ENCODE measurements around the gene ASPA.

ASPA gene

GRCh38 chr17:3532106-3532858 lies 56.5 kb downstream of the ASPA start:
- no peak for DNase-seq (ENCODE audit: low read depth)
- in situ Hi-C loops (cut with HindIII; ENCODE audit: low sequenced_read_pairs) = loop anchor here (10.0 kb wide), 1 partner anchor 103 kb away; the partner anchor contains the start of genes CTNS and SHPK
- TF ChIP-seq, protein P1, sequence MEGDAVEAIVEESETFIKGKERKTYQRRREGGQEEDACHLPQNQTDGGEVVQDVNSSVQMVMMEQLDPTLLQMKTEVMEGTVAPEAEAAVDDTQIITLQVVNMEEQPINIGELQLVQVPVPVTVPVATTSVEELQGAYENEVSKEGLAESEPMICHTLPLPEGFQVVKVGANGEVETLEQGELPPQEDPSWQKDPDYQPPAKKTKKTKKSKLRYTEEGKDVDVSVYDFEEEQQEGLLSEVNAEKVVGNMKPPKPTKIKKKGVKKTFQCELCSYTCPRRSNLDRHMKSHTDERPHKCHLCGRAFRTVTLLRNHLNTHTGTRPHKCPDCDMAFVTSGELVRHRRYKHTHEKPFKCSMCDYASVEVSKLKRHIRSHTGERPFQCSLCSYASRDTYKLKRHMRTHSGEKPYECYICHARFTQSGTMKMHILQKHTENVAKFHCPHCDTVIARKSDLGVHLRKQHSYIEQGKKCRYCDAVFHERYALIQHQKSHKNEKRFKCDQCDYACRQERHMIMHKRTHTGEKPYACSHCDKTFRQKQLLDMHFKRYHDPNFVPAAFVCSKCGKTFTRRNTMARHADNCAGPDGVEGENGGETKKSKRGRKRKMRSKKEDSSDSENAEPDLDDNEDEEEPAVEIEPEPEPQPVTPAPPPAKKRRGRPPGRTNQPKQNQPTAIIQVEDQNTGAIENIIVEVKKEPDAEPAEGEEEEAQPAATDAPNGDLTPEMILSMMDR (IDR thresholded peaks at IDR 0.05; ENCODE audit: low read depth, low read length, missing control alignments) = no peak

DNA sequence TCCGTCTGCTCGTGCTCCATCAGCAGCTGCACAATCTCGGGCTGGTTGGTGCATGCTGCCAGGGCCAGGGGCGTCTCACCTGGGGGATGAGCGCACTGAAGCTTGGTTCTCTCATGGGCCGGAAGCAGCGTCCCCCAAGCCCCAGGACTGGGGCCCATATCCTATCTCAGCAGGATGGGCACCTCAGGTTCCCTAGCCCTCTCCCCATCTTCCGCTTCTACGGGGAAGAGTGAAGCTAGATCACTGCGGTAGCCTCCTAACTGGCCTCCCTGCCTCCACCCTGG lies 57.0 kb downstream of the ASPA start:
- TF ChIP-seq, protein P1 (IDR thresholded peaks at IDR 0.05; ENCODE audit: low read depth, low read length, missing control alignments) = no peak
- in situ Hi-C loops (cut with HindIII; ENCODE audit: low sequenced_read_pairs) = loop anchor here (10.0 kb wide), 1 partner anchor 102 kb away; the partner anchor contains the start of genes CTNS and SHPK
- DNase-seq (ENCODE audit: low read depth) = no peak
- no peak overlapping the region for H3K4me3 ChIP-seq (ENCODE audit: low read depth, low read length)

More at GRCh38 chr17:3532106-3532858, 56.5 kb downstream of the ASPA start:
- no peak overlapping the region for H3K4me3 ChIP-seq (ENCODE audit: low read depth, low read length)

DNA sequence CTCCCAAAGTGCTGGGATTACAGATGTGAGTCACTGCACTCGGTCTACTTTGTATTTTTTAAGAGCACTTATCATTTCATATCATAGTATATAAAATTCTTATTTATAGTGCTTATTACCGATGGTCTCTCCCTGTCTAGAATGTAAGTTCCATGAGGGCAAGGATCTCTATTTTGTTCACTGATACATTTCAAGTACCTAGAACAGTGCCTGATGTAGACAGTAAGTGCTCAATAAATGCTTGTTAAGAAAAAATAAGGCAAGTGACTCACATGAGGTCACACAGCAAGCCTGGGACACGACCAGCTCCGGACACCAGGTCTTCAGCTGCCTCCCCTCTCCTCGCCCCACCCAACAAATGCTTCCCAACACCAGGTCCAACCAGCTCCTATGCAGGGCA lies 58.0 kb downstream of the ASPA start:
- TF ChIP-seq, protein P1 (IDR thresholded peaks at IDR 0.05; ENCODE audit: low read depth, low read length, missing control alignments) = no peak
- no peak overlapping the region for H3K4me3 ChIP-seq (ENCODE audit: low read depth, low read length)
- in situ Hi-C loops (cut with HindIII; ENCODE audit: low sequenced_read_pairs) = loop anchor here (10.0 kb wide), 1 partner anchor 101 kb away; the partner anchor contains the start of genes CTNS and SHPK
- no peak for DNase-seq (ENCODE audit: low read depth)

DNA sequence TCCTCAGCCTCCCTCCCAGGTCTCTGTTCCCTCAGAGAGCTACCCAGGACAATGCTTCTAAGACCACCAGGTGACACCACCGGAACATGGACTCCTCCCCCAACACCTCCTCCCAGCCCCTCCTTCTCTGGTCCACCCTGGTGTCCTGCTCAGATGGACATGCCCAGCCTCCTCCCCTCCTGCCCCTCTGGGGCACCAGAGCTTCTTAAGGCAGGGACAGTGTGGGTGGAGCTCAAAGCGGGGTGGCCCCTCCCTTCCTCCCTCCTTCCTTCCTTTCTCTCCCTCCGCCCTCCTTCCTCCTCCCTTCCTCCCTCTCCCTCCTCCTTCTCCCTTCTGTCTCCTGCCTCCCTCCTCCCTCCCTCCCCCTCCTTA lies 59.1 kb downstream of the ASPA start:
- H3K4me3 ChIP-seq (ENCODE audit: low read depth, low read length) = no peak overlapping the region
- TF ChIP-seq, protein P1 (IDR thresholded peaks at IDR 0.05; ENCODE audit: low read depth, low read length, missing control alignments) = no peak
- no peak for DNase-seq (ENCODE audit: low read depth)
- in situ Hi-C loops (cut with HindIII; ENCODE audit: low sequenced_read_pairs) = loop anchor here (10.0 kb wide), 1 partner anchor 100 kb away; the partner anchor contains the start of genes CTNS and SHPK

DNA sequence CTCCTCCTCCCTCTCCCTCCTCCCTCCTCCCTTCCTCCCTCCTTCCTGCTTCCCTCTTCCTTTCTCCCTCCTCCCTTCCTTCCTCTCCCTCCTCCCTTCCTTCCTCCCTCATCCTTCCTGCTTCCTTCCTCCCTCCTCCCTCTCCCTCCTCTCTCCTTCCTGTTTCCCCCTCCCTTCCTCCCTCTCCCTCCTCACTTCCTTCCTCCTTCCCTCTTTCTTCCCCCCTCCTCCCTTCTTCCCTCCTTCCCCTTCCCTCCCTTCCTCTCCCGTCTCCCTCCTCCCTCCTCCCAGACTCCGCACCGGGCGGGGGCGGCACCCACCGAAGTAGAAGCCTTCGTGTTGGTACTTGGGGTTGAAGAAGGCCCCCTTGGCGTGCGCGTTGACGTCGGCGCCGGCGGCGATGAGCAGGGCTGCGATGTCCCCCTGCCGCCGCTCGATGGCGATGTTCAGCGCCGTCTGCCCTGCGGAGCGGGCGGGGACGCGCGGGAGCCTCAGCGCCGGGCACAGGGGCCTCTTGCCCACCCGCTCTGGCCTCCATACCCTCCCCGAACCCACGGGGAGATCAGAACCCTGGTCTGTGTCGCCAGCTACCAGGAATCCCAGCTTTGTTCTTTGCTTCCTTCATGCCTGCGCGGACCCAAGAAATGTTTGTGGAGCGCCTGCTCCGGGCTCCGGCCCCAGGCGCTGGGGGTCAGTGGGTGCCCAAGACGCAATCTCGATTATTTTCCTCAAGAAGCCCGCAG lies 59.6 kb downstream of the ASPA start:
- peak; percentile 19 for DNase-seq (ENCODE audit: low read depth)
- TF ChIP-seq, protein P1 (IDR thresholded peaks at IDR 0.05; ENCODE audit: low read depth, low read length, missing control alignments) = peak; percentile 75
- H3K4me3 ChIP-seq (ENCODE audit: low read depth, low read length) = peak overlapping the region; percentile 43

DNA sequence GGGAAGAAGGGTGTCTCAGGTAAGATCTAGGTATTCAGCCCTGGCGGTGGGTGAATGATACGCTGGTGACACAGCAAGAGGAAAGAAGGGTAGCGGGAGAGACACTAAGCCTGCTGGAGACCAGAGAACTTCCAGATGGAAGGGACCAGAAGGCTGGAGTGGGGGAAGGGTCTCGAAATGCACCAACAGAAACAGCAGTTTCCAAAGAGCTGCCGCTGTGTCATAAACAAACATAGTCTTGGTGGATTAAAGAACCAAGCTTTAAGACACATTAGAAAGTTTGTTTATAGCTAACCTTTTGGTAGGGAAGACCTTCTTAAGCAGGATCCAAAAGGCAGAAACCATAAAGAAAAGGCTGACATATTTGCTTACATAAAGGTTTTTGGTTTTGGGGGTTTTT lies 60.9 kb downstream of the ASPA start:
- no peak for DNase-seq (ENCODE audit: low read depth)
- TF ChIP-seq, protein P1 (IDR thresholded peaks at IDR 0.05; ENCODE audit: low read depth, low read length, missing control alignments) = no peak
- in situ Hi-C loops (cut with HindIII; ENCODE audit: low sequenced_read_pairs) = loop anchor here (10.0 kb wide), 1 partner anchor 98 kb away; the partner anchor contains the start of genes CTNS and SHPK

More for the DNA sequence above, 59.6 kb downstream of the ASPA start:
- in situ Hi-C loops (cut with HindIII; ENCODE audit: low sequenced_read_pairs) = loop anchor here (10.0 kb wide), 1 partner anchor 99 kb away; the partner anchor contains the start of genes CTNS and SHPK

More for the DNA sequence above, 60.9 kb downstream of the ASPA start:
- no peak overlapping the region for H3K4me3 ChIP-seq (ENCODE audit: low read depth, low read length)
